ENCODE measurements around the gene ANKRD17.

DNA sequence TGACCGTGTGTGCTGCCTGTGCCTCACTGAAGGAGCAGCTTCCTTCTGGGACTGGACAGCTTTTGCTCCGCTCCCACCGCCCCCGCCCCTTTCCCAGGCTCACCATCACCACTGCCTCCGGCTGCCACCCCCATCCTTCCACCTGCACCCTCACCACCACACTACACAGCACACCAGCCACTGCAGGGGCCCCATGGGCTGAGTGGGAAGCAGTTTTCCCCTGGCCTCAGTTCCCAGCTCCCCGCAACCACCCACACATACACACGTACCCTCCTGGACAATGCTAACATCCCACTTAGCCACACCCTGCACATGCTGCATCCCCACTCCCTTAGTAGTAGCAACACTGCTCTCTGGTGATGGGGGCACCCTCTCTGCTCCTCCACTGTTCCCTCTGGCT lies 159.5 kb downstream of the ANKRD17 start:
- TF ChIP-seq, protein P1, sequence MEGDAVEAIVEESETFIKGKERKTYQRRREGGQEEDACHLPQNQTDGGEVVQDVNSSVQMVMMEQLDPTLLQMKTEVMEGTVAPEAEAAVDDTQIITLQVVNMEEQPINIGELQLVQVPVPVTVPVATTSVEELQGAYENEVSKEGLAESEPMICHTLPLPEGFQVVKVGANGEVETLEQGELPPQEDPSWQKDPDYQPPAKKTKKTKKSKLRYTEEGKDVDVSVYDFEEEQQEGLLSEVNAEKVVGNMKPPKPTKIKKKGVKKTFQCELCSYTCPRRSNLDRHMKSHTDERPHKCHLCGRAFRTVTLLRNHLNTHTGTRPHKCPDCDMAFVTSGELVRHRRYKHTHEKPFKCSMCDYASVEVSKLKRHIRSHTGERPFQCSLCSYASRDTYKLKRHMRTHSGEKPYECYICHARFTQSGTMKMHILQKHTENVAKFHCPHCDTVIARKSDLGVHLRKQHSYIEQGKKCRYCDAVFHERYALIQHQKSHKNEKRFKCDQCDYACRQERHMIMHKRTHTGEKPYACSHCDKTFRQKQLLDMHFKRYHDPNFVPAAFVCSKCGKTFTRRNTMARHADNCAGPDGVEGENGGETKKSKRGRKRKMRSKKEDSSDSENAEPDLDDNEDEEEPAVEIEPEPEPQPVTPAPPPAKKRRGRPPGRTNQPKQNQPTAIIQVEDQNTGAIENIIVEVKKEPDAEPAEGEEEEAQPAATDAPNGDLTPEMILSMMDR (conservative IDR thresholded peaks at IDR 0.05; ENCODE audit: low read depth, low read length) = no peak
- TF ChIP-seq EZH2 (IDR thresholded peaks at IDR 0.05; ENCODE audit: low read length, unreplicated experiment) (no peak), EZH2phosphoT487 (IDR thresholded peaks at IDR 0.05; ENCODE audit: borderline replicate concordance, low read length) (no peak)
